ENCODE data around the gene YIPF3.
A peak's percentile ranks its signal among the peaks of the same experiment; 100 is the strongest.
"Not testable (repeated sequence)": the region's sequence is repeated elsewhere in the genome, so short reads cannot be mapped to it uniquely, and the experiment has no call there.

YIPF3 gene

GRCh38 chr6:43516697-43517504 lies at the start of gene YIPF3, which contains the start of gene POLR1C:
Gene YIPF3 (minus strand): TSS chr6:43516926. CDS start chr6:43516807, 119 bp downstream.
Gene POLR1C (plus strand): TSS chr6:43517089. CDS start chr6:43517110, 21 bp downstream.
- Histone ChIP-seq H3K27ac (peak within 1 kb of the TSS; percentile 81), H3K36me3 (ENCODE audit: control insufficient read depth, insufficient read depth, low read length) (no peaks in the 10 kb centered on the region), H2AFZ (peak within 1 kb of the TSS; percentile 70), H3K4me3 (ENCODE audit: low read depth, low read length) (peak within 1 kb of the TSS; percentile 99), H3K9ac (peak within 1 kb of the TSS; percentile 49), H3K79me2 (peaks cover 23% of the 10 kb centered on the region), H3K9me3 (ENCODE audit: control insufficient read depth, low read length) (no peaks in the 10 kb centered on the region), H3K4me1 (peaks cover 18% of the 10 kb centered on the region), H3K27me3 (ENCODE audit: control insufficient read depth, insufficient read depth, low read length) (no peaks in the 10 kb centered on the region), H3K4me2 (ENCODE audit: low read length) (peak within 1 kb of the TSS; percentile 98)
- TF ChIP-seq CTCF (IDR thresholded peaks at IDR 0.05), result no peak

DNA sequence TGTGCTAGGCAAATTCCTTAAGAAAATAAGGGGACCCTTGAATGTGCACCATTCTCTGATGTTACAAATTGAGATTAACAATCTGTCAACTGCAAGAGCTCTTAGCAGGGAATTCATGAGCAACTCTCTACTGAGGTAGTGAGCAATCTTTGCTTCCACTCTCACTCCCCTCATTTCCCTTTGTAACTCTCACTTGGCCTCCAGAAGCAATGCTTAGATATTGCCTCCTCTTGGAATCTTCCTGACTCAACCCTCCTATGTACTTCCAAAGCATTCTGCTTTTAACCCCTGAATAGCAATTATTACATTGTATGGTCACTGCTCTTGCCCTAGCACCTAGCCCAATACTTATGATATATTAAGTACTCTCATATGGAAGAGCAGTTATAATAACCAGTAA lies 42.6 kb upstream of the YIPF3 start:
- Histone ChIP-seq H3K4me1 (no peaks in the 10 kb centered on the region), H3K36me3 (ENCODE audit: control insufficient read depth, insufficient read depth, low read length) (no peaks in the 10 kb centered on the region), H3K9ac (no peak overlapping the region), H3K79me2 (no peaks in the 10 kb centered on the region), H3K4me2 (ENCODE audit: low read length) (no peak overlapping the region), H2AFZ (no peak overlapping the region), H3K9me3 (ENCODE audit: control insufficient read depth, low read length) (no peaks in the 10 kb centered on the region), H3K27me3 (ENCODE audit: control insufficient read depth, insufficient read depth, low read length) (no peaks in the 10 kb centered on the region), H3K4me3 (ENCODE audit: low read depth, low read length) (no peak overlapping the region), H3K27ac (no peak overlapping the region)
- TF ChIP-seq CTCF (IDR thresholded peaks at IDR 0.05), result no peak

DNA sequence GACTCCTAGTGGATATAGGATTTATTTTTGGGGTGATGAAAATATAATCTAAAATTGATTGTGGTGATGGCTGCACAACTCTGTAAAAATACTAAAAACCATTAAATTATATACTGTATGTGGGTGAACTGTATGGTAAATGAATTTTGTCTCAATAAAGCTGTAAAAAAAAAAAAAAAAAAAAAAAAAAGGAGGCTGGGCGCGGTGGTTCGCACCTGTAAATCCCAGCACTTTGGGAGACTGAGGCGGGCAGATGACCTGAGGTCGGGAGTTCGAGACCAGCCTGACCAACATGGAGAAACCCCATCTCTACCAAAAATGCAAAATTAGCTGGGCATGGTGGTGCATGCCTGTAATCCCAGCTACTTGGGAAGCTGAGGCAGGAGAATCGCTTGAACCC lies 40.9 kb upstream of the YIPF3 start:
- not testable (repeated sequence) for H3K9ac ChIP-seq; H2AFZ ChIP-seq; H3K4me3 ChIP-seq (ENCODE audit: low read depth, low read length); H3K27me3 ChIP-seq (ENCODE audit: control insufficient read depth, insufficient read depth, low read length); H3K27ac ChIP-seq; H3K79me2 ChIP-seq; H3K9me3 ChIP-seq (ENCODE audit: control insufficient read depth, low read length); H3K4me2 ChIP-seq (ENCODE audit: low read length); H3K36me3 ChIP-seq (ENCODE audit: control insufficient read depth, insufficient read depth, low read length); H3K4me1 ChIP-seq

DNA sequence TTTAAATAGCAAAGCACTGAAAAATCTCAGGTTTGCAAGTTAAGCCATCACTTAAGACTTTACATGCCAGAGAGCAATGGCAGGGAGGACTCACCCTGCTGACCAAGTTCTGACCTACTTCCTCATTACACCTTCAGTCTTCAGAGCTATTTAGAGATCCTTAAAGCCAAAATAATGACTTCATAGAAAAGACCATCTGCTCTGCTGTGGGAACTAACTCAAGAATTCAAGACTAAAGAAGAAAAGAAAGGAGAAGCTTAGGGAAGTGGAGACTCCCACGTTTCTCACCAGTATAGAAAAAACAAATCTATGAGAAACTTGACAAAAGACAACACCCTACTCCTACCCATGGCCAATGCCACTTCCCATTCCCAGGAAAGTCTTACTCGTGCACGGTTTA lies 30.5 kb upstream of the YIPF3 start:
- H3K4me3 ChIP-seq (ENCODE audit: low read depth, low read length), result no peak overlapping the region
- no peak overlapping the region for H3K4me2 ChIP-seq (ENCODE audit: low read length)
- H3K4me1 ChIP-seq, result no peaks in the 10 kb centered on the region
- no peaks in the 10 kb centered on the region for H3K27me3 ChIP-seq (ENCODE audit: control insufficient read depth, insufficient read depth, low read length)
- no peaks in the 10 kb centered on the region for H3K36me3 ChIP-seq (ENCODE audit: control insufficient read depth, insufficient read depth, low read length)
- no peak overlapping the region for H3K27ac ChIP-seq
- no peak overlapping the region for H3K9ac ChIP-seq
- TF ChIP-seq CTCF (IDR thresholded peaks at IDR 0.05), result no peak
- no peaks in the 10 kb centered on the region for H3K79me2 ChIP-seq
- no peaks in the 10 kb centered on the region for H3K9me3 ChIP-seq (ENCODE audit: control insufficient read depth, low read length)
- H2AFZ ChIP-seq, result no peak overlapping the region

DNA sequence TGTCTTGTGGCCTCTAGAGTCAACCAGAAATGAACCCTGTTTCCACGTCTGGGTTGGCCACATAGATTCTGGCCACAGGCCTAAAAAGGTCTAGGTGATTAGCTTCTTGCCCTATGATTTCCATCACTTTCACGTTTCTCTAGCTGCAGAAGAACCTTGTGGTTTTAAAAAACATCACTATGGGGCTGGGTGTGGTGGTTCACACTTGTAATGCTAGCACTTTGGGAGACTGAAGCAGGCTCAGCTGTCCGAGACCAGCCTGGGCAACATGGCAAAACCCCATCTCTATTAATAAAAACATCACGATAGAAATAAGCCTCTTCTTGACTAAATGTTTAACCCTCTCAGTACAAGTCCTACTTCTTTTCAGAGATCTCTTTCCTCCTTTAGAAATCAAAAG lies 27.7 kb upstream of the YIPF3 start:
- Histone ChIP-seq H2AFZ (no peak overlapping the region), H3K4me3 (ENCODE audit: low read depth, low read length) (no peak overlapping the region), H3K4me2 (ENCODE audit: low read length) (no peak overlapping the region), H3K9ac (no peak overlapping the region), H3K79me2 (no peaks in the 10 kb centered on the region), H3K36me3 (ENCODE audit: control insufficient read depth, insufficient read depth, low read length) (no peaks in the 10 kb centered on the region), H3K9me3 (ENCODE audit: control insufficient read depth, low read length) (no peaks in the 10 kb centered on the region), H3K27me3 (ENCODE audit: control insufficient read depth, insufficient read depth, low read length) (no peaks in the 10 kb centered on the region), H3K27ac (no peak overlapping the region), H3K4me1 (no peaks in the 10 kb centered on the region)
- no peak for TF ChIP-seq CTCF (IDR thresholded peaks at IDR 0.05)
